Activated CD8-positive, alpha-beta memory T cell treated with anti-CD3 and anti-CD28 coated beads, Interleukin-2, amount 50 U/mL, for 24 hours (primary cell): ENCODE results near the gene LGI4.
"Not testable (repeated sequence)": the region's sequence is repeated elsewhere in the genome, so short reads cannot be mapped to it uniquely, and the experiment has no call there.

Experiments used
- DNase-seq: peaks from one replicate; pipeline ENCODE4 v3.0.0-alpha.2; 2020; ENCODE audit errors: extremely low read depth

LGI4 gene

GRCh38 chr19:35160629-35161433, 26.0 kb upstream of the LGI4 start:
- DNase-seq: no peak

GRCh38 chr19:35159606-35160005, 24.7 kb upstream of the LGI4 start:
- DNase-seq: no peak

GRCh38 chr19:35157431-35157830, 22.6 kb upstream of the LGI4 start:
- DNase-seq: no peak

GRCh38 chr19:35156673-35157014, 21.8 kb upstream of the LGI4 start:
- no peak for DNase-seq

GRCh38 chr19:35155981-35156672, 21.3 kb upstream of the LGI4 start:
- DNase-seq: no peak

GRCh38 chr19:35155441-35155840, 20.6 kb upstream of the LGI4 start:
- DNase-seq: no peak

GRCh38 chr19:35154525-35155406, 19.9 kb upstream of the LGI4 start, which contains the start of gene FXYD5:
Gene FXYD5 (plus strand): TSS chr19:35154735. CDS start chr19:35155551, 816 bp downstream.
- DNase-seq: peak; percentile 71

- DNase-seq: no peak
Observed at GRCh38 chr19:35153701-35154524, 19.1 kb upstream of the LGI4 start.

GRCh38 chr19:35153129-35153522, 18.3 kb upstream of the LGI4 start:
- DNase-seq: not testable (repeated sequence)

- no peak for DNase-seq
Observed at GRCh38 chr19:35151273-35152065, 16.6 kb upstream of the LGI4 start.

- no peak for DNase-seq
Observed at GRCh38 chr19:35150445-35150844, 15.6 kb upstream of the LGI4 start.

GRCh38 chr19:35149463-35149862, 14.6 kb upstream of the LGI4 start:
- DNase-seq: no peak

- DNase-seq: no peak
Observed at GRCh38 chr19:35146746-35147459, 12.0 kb upstream of the LGI4 start.

GRCh38 chr19:35144600-35145436, 10.0 kb upstream of the LGI4 start:
- no peak for DNase-seq

GRCh38 chr19:35144259-35144599, 9.4 kb upstream of the LGI4 start:
- no peak for DNase-seq

GRCh38 chr19:35143818-35144217, 9.0 kb upstream of the LGI4 start:
- no peak for DNase-seq

GRCh38 chr19:35143231-35143715, 8.4 kb upstream of the LGI4 start, which contains the start of gene FXYD7:
Gene FXYD7 (plus strand): TSS chr19:35143255. CDS start chr19:35143334, 79 bp downstream.
- DNase-seq: no peak

GRCh38 chr19:35142606-35143230, 7.9 kb upstream of the LGI4 start:
- DNase-seq: no peak
